NB4 (cell line): ENCODE results near the gene SASH1.

ENCODE experiments used
- DNase-seq: peaks from one replicate; pipeline ENCODE4 v3.0.0; 2010; ENCODE audit warnings: low read depth
- H3K4me3 ChIP-seq: one replicate; pipeline ENCODE4 v1.5.1; 2011; ENCODE audit warnings: mild to moderate bottlenecking, low read depth, low read length, moderate library complexity
- MYC ChIP-seq: IDR thresholded peaks from 2 replicates; pipeline ENCODE4 v1.6.1; 2011; ENCODE audit warnings: low read depth, low read length
- POLR2A ChIP-seq: IDR thresholded peaks from 2 replicates; pipeline ENCODE4 v1.6.1; 2011; ENCODE audit warnings: mild to moderate bottlenecking; ENCODE audit not compliant: insufficient read length; ENCODE audit errors: extremely low read depth
- TF ChIP-seq, protein P1 (sequence below): IDR thresholded peaks from 2 replicates; pipeline ENCODE4 v1.6.1; 2011; ENCODE audit warnings: low read depth, low read length
- TF ChIP-seq, protein P2 (sequence below): IDR thresholded peaks from one replicate; pipeline ENCODE4 v1.5.1; 2012; ENCODE audit warnings: low read depth, low read length

Gene SASH1

DNA sequence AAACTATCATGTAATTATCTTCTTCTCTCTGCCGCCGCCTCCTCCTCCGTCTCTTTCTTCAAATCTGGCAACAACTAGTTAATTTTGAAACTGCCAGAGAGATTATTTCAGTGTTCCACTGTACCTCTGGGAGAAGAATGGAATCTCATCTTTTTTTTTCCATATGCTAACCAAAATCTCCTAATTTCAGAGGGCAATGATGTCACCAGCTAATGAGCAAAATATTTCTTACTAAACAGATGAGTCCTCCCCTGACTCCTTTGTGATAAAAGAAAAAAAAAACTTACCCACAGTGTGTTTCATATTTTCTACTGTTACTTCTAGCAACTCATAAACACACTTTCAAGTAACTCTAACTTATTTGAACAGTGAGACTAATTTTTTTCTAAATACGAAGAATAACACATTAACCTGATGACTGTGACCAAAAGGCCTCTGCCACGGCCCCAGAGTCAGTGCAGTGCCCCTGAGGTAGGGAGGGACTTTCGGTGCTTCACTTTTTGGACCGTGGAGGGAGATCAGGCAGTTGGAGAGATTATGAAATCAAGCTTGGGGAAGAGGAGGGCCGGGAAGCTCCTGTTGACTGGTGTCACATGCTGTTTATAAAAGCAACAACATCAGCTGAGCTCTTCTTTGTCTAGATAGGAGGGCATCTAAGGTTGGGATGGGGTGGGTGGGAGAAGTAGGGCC is 159.6 kb downstream of the SASH1 start:
- H3K4me3 ChIP-seq = no peak overlapping the region
- DNase-seq = no peak
- TF ChIP-seq, protein P1, sequence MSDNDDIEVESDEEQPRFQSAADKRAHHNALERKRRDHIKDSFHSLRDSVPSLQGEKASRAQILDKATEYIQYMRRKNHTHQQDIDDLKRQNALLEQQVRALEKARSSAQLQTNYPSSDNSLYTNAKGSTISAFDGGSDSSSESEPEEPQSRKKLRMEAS = no peak
- no peak for TF ChIP-seq MYC
- TF ChIP-seq, protein P2, sequence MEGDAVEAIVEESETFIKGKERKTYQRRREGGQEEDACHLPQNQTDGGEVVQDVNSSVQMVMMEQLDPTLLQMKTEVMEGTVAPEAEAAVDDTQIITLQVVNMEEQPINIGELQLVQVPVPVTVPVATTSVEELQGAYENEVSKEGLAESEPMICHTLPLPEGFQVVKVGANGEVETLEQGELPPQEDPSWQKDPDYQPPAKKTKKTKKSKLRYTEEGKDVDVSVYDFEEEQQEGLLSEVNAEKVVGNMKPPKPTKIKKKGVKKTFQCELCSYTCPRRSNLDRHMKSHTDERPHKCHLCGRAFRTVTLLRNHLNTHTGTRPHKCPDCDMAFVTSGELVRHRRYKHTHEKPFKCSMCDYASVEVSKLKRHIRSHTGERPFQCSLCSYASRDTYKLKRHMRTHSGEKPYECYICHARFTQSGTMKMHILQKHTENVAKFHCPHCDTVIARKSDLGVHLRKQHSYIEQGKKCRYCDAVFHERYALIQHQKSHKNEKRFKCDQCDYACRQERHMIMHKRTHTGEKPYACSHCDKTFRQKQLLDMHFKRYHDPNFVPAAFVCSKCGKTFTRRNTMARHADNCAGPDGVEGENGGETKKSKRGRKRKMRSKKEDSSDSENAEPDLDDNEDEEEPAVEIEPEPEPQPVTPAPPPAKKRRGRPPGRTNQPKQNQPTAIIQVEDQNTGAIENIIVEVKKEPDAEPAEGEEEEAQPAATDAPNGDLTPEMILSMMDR = no peak
- TF ChIP-seq POLR2A = no peak

DNA sequence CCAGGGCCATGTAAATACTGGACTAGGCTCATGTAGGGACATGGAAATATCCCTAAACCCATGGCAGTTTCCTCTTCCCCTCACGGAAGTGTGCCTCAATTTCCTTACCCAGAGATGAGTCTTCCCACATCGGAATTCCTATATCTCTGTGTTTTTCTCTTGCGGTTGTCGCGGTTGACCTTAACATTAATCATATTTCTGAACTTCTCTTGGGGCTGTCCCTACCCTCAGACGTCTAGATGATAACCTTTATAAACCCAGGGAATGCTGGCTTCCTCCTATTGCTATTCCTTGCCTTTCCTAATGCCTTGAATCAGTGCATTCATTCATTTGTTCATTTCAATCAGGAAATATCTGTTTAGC is 160.1 kb downstream of the SASH1 start:
- no peak for DNase-seq
- TF ChIP-seq POLR2A (no peak), MYC (no peak)
- TF ChIP-seq, protein P1 = no peak
- TF ChIP-seq, protein P2 = no peak
- H3K4me3 ChIP-seq = no peak overlapping the region

DNA sequence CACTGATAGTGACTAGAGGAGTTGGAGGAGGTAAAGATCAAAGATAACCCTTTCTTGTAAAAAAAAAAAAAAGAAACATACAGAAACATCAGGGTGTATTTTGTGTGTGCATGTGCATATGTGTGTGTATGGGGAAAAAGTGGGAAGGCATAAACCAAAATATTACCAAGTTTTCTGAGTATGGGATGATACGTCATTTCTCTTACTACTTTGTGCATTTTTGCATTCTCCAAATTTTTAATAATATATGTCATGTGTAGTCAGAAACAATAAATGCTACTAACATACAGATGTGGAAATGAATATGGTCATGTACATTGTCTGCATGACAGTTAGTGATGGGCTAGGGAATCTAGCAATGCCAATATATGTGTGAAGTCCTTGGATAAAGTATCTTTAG is 161.1 kb downstream of the SASH1 start:
- TF ChIP-seq, protein P1 = no peak
- TF ChIP-seq MYC (no peak), POLR2A (no peak)
- TF ChIP-seq, protein P2 = no peak
- no peak for DNase-seq
- H3K4me3 ChIP-seq = no peak overlapping the region

DNA sequence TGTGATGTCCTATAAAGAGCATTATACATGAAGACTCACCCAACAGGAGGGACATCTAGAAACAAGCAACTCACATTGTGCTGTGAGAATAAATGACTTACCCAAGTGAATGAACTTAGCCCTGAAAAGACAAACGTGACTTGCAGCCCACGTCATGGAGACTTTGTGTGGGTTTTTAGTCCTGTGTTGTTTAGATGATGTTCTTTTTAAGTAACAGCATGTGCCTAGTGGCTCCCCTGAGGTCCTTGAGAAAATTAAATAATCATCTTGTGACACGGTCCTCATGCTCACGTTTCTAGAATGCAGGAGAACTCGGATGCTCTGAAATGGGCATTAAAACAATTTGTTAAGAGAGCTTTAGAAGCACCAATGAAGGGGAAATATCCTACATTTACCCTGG is 165.1 kb downstream of the SASH1 start:
- TF ChIP-seq, protein P1 = no peak
- TF ChIP-seq POLR2A (no peak), MYC (no peak)
- TF ChIP-seq, protein P2 = no peak
- no peak for DNase-seq
- no peak overlapping the region for H3K4me3 ChIP-seq

DNA sequence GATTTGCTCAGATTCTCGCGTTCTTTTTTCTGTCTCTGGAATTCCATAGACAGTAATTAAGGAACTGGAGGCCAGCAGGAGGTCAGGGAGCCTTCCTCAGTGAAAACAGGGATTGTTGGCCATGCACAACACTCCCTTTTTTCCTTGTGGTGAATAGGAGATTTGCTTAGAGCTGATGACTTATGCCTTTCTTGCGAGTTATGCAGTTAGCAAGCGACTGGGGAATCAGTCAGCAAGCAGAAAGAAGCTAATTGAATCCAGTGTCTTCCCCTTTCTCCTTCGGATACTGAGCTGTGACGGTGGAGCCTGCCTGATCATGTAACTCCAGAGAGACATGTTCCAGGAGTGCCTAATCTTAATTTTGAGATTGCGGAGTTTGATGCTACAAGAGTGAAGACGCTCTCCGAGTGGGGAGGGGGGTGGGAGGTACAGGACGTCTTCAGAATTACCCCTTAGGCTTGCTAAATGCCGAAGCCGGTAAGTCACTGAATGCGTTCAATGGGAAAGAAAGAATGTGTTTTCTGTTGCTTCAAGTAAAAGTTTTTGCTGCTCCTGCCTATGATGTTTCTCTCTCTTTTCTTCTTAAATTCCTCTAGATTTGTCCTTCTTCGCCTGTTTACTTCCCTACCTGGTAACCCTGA is 165.9 kb downstream of the SASH1 start:
- no peak for TF ChIP-seq MYC
- no peak overlapping the region for H3K4me3 ChIP-seq
- DNase-seq = no peak

DNA sequence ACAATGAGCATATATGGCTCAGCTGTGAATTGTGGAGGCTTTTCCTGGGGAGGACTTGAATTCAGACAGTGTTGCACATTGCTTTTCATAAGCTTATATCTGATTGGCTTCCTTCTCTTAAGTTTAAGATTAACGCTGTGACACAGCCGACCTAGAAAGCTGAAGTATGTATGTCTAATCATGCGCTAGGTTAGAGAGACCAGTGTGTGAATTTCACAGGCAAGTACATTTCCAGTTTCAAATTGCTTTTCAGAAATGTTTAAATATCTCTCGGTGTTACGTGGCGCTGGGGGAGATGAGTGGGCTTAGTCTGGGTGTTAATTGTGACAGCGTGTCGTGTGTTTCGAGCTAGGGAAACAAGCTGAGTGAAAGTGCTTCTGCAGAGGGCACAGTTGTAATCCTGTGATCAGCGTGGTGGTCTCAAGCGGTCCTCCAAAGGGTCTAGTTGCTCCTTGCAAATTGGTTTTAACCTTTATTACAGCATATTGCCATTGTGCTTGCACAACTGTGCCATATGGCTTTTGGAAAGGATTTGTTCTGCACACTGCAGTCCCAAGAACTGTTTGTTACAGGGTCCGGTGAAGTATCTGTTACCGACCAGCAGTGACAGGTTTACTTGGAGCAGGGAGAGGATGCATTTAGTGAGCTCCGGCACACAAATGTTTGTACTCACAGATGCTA is 166.6 kb downstream of the SASH1 start:
- H3K4me3 ChIP-seq = no peak overlapping the region
- TF ChIP-seq MYC (no peak), POLR2A (no peak)
- TF ChIP-seq, protein P2 = no peak
- TF ChIP-seq, protein P1 = no peak
- no peak for DNase-seq
